ENCODE data around the gene XRN2.

DNA sequence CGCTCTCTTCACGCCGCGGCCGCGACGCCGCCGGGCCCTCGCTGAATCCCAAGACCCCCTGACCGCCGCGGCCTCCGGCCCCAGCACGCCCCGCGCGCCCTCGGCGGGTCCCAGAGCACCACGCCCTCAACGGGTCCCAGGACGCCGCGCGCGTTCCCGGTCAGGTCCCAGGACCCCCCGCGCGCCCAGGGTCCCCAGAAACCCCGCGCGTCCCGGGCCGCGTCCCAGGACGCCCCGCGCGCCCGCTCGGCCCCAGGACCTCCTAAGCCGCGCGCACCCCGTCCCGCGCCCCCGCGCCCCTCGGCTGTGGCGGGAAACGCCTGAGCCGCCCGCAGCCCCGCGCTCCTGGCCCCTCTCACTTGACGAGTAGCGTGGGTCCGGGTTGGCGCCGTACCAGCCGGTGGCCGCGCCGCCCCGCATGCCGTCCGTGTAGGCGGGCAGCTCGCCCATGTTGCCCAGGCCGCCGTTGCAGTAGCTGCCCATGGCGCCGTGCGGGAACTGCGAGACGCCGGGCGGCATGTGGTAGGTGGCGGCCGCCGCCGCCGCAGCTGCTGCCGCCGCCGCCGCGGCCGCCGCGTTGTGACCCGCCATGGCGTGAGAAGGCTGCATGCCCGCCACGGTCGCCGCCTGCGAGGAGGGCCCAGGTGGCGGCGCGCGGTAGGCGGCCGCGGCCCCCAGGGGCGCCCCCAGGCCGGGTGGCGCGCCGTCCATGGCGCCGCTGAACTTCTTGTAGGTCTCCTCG is 93.6 kb downstream of the XRN2 start:
- TF ChIP-seq CTCF (IDR thresholded peaks at IDR 0.05) (no peak), POLR2AphosphoS5 (IDR thresholded peaks at IDR 0.05) (no peak)

Measured in breast epithelium (tissue), 3 donors.